Activated T-cell treated with anti-CD3 and anti-CD28 coated beads for 48 hours (primary cell): Measurements from ENCODE around the gene ARHGAP23.

Experiments
- DNase-seq: peaks from one replicate; pipeline ENCODE4 v3.0.0-alpha.2; 2020; ENCODE audit warnings: low read depth

Gene ARHGAP23

DNA sequence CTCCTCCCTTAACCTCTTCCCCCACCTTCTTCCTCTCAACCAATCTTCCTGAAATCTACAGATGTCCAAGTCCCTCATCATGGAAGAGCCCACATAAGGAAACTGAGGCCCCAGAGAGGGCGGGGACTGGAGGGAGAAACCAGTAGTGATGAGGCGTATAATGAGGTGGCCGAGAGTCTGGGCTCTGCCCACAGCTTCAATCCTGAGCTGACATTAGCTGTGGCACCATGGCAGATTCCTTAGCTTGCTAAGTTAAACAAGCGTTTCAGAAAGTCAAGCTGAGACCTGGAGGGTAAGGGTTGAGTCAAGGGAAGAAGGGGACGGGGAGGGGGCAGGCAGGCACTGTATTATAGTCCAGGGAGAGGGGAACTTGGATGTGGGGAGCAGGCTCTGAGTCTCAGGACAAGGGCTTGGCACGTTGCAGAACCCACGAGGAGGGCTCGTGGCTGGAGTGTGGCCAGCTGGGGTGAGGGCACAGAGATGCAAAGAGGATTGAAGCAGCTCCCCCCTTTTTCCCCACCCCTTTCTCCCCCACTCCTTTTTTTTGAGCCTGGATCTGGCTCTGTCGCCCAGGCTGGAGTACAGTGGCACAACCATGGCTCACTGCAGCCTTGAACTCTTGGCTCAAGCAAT is 13.3 kb downstream of the ARHGAP23 start:
- DNase-seq, result no peak

DNA sequence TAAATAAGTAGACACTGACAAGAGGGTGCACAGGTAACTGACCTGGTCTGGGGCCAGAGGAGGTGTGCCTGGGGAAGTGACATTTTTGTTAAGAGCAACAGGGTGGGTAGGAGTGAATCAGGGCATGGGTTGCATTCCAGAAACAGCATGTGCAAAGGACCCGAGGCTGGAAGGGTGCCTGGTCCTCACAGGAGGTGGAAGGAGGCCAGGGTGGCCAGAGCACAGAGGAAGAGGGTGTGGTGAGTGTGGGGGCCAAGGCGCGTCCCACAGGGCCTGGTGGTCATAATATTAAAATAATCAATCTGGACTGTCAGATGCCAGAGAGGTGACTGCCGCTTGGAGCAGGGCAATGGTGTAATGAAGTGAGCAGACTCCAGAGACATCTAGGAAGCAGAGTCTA is 14.3 kb downstream of the ARHGAP23 start:
- no peak for DNase-seq

DNA sequence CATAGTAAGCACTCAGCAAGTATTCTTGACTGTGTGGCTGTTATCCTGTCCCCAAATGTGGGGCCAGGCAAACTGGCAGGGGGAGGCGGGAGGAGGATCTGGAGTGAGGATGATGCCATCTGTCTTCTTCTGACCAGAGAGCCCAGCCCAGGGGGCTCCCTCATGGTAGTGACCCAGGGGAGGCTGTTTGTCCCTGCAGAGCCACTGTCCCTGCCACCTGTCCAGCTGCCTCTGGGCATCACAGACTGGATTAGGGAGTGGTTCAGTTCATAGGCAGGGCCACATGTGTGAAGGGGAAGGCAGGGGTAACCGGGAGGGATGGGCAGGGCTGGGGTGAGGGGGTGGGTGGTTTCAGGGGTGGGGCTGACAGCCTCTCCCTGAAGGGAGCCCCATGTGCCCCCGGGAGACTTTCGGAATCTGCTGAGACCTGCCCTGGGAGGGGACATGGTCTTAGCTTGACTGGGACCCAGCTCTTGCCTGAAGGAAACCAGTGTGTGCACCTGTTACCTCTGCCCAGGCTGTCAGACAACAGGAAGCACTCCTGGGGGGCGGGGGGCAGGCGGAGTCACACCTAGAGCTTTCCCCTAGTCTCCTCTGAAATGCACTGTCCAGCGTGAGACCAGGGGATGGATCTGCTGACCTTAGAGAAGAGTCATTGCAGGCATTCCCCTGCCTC is 15.2 kb downstream of the ARHGAP23 start:
- no peak for DNase-seq

DNA sequence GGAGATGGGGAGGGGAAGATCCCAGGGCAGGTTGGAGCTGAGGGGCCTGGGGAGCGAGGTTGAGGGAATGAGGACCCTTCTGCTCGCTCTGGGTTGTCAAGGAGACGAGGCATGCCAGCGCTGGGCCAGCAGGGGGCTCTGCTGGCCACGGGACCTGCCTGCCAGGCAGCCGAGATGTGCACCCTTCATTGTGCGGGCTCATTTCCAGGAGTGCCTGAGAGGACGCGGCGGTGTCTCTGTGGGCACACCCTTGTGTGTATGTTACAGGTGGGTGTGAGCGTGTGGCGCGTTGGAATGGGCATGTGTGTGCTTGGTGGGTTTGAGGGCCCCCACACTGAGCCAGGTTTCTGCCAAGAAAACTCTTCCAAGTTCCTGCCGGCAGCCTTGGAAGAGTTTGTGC is 15.9 kb downstream of the ARHGAP23 start:
- peak; percentile 58 for DNase-seq

DNA sequence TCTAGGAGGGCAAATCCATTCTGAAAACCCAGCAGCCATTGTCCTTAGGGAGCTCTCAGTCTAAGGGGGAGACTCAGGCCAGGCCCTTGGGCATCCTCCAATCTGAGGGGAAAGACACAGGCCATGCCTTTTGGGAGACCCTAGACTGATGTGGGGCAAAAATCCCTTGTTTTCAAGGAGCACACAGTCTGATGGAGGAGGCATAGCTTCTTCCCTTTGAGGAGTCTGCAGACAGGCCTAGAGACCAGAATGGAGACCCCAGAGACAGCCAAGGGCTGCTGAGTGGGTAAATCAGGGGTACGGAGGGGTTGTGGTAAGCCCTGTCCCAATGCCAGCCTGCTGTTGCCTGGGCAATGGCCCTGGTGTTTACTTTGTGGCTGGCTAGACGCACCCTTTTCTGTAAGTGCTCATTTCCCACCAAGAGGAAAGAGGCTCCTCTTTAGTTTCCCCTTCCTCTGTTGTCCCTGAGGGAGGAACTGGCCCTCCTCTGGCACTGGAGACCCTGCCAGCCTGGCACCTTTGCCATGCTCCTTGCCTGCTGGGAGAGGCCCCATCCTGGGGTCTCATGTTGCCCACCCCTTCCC is 19.3 kb downstream of the ARHGAP23 start:
- no peak for DNase-seq

DNA sequence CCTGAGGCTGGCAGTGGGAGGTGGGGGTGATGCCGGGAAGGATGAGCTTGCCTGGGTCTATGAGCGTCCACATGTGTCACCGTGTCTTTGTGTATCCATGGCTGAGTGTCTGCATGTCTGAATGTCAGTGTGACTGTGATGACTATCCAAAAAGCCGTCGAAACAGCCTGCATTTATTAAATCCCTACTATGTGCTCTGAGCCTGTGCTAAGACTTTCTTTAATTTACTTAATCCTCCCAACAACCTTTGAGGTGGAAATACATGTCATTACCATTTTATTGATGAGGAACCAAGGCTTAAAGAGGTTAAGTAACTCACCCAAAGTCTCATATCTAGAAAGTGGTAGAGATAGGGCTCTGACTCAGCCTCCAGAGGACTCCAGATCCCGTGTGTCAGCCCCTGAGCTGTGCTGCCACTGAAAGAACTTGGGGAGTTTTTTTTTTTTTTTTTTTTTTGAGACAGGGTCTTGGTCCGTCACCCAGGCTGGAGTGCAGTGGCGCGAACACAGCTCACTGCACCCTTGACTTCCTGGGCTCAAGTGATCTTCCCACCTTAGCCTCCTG is 20.0 kb downstream of the ARHGAP23 start:
- no peak for DNase-seq

DNA sequence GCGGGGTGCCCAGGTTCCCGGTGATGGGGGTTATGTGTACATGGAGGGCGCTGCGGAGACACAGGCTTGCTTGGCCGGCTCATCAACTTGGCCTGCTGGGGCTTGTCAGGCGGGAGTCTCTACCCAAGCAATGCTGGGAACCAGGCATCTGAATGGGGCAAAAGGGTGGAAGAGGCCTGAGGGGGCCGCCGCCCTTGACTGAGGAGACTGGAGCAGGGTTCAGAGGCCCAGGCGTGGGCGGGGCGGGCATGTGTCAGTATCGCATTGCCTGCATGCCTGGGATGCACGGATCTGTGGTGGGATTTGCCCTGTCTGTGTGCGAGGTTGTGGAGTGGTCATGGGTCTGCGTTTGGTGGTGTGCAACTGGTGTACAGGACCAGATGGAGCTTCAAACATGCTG is 21.1 kb downstream of the ARHGAP23 start:
- no peak for DNase-seq

DNA sequence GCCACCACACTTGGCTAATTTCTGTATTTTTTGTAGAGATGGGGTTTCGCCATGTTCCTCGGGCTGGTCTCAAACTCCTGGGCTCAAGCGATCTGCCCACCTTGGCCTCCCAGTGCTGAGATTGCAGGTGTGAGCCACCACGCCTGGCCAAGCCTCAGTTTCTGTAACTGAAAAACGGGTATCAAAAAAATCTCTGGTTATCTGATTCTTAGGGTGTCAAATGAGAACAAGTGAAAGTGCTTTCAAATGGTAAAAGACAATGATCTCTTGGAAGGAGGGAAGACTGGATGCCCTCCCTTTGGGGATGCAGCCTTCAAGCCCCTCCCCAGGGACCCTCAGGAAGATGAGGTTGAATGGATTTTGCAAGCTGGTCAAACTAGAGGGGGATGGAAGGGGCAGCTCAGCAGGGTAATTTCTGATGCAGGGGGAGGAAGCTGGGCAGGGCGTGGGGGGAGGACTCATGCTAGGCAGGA is 22.3 kb downstream of the ARHGAP23 start:
- no peak for DNase-seq

DNA sequence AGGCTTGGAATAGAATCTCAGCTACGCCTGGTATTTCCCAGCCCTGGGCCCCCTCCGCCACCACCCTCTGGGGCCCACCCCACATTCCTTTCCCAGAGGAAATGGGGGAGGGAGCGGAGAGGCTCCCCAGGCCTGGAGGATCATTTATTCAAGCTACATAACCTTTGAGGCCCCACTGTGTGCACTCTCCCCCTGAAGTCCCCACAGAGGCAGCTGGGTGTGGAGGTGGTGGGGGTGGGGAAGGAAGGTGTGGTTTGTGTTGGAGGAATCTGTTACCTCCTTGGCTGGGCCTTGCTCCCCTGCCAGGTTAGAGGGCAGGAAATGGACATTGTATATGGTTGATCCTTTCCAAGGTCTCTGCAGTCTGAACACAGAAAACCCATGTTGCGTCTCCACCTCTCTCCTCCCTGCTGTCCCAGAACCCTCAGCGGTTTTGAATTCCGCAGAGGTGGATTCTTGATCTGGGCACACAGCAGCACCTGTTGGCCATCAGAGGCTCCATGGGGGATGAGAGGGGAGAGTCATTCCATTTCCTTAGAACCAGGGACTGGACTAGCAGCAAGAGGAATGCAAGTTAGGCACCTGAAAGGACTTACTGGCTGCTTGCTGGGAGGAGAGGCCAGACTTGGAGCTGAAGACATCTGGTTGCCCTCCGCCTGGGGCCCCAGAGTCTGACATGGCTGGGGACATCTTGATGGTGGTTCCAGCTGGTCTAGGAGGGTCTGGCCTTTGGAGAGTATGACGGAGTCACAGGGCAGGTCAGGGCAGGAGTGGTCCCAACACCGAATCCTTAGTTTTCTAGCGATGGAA is 23.0 kb downstream of the ARHGAP23 start:
- DNase-seq, result no peak

DNA sequence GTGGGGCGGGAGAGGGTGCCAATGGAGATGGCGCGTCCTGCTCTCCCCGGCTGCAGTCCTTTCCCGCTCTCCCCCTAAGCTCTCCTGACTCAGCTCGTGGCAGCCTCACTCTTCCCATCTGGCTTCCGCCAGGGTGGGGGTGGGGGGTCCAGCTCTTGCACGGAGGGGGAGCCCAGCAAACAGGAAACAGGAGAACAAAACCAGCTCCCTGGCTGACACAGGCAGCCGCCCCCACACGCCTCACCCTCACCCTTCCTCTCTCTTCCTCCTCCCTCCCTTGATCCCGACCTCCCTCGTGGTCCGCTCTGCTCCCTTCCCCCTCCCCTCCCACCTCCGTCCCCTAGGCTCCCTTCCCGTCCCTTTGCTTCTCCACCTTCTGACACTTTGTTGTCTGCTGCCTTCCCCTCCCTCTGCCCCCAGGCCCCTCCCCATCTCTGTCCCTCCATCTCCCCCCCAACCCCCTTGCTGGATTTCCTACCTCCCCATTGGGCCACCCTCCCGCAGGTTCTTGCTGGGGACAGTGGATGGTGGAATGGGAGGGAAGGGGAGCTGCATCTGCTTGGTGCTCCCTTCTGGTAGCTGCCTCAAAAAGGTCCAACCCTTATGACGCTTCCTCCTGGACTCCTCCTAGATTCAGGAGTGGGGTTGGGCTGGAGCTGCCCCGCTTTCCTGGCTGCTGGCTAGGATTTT is 23.7 kb downstream of the ARHGAP23 start:
- DNase-seq, result no peak

DNA sequence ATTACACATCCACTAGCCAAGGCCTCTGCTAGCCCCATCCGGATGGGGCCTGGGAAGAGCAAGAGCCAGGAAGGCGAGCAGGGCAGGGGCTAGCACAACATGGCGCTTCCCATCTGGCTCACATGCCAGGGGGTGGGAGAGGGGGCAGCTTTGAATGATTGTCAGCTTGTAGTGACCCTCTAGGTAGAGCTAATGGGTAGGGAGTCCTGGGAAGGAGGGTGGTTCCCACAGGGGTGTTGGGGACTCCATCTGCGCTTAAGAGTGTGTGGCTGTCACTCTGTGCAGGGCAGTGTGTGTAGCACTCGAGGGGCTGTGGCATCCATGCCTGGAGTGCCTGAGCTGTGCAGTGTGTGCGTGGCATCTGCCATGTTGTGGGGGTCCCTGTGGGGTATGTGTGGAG is 24.5 kb downstream of the ARHGAP23 start:
- no peak for DNase-seq

DNA sequence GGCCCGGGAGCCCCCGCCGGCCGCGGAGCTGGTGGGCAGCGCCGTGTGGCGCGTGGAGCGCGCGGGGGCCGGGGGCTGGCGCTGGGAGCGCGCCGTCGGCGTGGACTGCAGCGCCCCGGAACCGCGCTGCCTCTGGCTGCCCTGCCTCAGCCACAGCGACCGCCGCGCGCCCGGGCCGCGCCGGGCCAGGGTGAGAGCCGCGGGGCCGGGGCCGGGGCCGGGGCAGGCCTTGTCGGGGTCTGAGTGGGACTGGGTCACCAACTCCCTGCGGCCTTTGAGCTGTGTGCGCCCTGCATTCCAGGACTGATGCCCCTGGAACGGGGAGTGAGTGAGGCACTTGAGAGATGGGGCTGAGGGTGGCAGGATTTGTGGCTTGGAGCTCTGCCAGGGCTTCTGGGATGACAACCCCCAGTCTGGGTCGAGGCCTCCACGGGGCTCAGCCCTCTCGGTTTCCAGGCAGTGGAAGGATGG is 25.7 kb downstream of the ARHGAP23 start:
- DNase-seq, result no peak

DNA sequence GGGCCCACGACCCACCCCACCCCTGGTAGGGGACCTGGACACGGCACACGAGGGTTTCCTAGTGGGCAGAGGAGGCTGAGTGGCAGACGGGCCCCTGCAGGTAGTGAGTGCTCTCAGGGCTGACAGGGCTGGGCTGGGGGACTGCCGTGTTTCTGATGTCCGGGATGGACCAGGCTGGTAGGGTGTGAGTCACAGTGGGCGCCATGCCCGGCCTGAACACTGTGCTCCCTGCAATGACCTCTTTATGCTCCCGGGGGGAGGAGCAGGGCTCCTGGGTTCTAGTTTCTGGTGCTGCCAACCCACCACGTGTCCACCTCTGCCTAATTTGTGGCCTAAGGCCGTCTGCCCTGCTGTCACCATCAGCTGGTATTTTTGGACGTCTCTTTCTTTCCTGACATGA is 26.3 kb downstream of the ARHGAP23 start:
- no peak for DNase-seq

DNA sequence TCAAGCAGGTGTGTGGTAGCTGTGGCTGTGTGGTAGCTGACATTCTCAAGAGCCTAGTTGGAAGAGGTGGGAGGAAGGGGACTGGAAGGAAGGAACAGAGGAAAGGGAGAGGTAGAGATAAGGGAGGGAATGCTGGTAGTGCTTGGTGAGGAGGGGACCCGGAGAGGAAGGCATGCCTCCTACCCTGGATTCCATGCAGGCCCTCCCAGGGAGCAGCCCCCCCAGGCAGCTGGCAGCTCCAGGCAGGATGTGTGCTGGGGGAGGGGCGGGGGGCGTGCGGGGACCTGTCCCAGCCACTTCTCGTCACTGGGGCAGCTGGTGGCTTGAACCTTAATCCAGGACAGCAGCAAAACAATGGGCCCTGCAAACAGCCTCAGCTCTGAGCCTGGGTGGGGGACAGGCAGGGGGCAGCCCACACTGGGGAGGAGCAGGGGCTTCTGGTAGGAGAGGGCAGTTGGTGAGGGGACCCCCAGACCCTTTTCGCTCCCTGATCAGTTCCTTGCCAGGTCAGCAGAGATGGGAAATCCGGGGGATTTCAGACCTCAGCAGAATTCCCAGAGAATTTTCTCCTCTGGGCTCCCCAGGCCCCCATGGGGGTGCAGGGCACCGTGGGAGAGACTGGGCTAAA is 27.1 kb downstream of the ARHGAP23 start:
- no peak for DNase-seq

DNA sequence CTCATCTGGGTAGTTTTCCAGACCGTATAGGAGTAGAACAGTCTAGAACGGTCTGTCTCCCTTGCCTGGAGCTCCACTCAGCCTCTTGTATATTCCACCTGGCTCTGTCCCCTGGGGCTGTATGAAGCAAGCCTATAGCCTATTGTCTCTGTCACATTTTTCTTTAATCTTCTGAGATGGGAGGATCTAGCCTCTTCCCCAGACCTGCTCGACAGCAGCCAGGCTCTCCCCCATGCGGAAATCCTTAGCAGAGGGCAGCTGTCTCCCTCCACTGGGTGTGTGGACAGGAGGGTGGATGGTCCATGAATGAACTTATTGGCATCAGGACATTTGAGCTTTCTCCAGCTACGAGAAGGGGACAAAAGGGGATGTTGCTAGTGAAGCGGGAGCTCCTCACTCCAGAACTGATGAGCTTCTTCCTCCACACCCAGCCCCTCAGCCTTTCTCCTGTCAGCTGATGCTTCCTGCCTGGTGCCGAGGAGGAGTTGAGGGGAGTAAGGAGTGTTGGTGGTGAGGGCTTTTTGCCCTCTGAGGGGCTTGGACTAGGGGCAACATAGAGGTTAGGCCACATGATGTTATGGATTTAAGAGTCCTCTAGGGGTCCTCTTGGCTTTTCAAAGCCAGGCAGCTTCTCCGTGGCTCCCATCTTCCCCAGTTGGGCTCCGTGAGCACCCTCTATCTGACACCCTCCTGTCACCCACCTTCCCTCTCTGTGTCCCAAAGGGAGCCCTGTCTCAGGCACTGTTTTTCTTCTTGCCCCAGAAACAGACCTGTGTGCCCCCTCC is 28.0 kb downstream of the ARHGAP23 start:
- no peak for DNase-seq

DNA sequence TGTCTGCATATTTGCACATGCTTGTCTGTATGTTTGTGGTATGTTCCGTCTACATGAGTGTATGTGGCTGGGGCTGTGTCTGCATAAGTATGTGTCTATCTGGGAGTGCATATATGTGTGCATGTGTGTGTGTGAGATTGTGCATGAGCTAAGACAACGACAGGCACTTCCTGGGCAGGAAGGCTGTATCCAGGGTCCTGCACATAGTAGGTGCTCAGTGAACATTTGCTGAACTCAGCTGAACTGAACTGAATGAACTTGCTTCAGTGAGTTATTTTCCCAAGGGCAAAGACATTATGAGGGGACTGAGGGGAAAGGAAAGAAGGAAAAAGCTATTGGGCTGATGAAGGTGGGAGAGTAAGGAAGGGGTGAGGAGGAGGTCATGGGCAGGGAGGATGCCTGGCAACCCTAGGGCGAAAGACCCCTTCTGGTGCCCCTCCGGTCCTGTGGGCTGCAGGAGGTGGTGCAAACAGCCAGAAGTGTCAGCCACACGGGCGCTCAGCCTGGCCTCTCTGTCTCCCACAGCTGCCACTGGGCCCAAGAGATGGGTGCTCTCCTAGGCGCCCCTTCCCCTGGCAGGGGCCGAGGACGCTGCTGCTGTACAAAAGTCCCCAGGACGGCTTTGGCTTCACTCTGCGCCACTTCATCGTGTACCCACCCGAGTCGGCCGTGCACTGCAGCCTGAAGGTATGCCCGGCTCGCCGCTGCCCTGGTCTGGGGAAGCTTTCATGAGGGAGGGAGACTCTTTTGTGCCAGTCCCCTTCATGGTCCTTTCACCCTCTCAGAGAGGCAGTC is 29.5 kb downstream of the ARHGAP23 start:
- no peak for DNase-seq

DNA sequence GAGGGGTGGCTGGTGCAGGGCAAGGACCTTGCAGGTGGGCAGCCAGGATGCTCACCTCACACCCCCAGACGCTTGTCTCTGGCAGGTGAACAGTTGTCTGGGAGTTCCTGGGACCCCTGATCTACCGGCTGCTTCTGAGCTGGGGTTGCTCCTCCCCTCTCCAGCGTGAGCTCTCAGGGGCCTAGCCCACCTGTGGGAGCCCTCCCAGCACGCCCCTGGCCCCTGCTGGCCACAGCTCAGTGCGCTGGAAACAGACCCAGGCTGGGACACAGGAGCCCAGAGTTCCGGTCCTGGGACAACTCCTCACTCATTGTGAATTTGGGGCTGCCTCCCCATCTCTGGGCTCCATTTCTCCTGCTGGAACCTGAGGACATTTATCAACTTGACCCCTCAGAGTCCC is 30.3 kb downstream of the ARHGAP23 start:
- no peak for DNase-seq

DNA sequence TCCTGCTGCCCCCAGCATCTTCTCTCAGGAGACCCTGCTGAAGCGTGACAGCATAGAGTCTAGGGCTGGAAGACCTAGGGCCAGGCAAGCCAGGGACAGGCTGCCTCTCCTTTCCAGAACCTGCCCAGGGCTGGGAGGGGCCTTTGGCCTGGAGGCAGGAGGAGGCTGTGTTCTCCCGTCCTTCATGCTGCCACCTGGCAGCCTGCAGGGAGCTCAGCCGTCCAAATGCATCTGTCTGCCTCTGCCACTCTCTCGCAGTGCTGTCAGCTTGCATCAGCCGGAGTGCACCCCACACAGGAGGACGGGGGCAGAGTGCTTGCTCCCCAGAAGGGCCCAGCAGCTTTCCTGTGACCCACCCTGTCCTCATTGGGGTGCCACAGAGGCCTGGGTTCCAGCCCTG is 31.3 kb downstream of the ARHGAP23 start:
- DNase-seq, result no peak

DNA sequence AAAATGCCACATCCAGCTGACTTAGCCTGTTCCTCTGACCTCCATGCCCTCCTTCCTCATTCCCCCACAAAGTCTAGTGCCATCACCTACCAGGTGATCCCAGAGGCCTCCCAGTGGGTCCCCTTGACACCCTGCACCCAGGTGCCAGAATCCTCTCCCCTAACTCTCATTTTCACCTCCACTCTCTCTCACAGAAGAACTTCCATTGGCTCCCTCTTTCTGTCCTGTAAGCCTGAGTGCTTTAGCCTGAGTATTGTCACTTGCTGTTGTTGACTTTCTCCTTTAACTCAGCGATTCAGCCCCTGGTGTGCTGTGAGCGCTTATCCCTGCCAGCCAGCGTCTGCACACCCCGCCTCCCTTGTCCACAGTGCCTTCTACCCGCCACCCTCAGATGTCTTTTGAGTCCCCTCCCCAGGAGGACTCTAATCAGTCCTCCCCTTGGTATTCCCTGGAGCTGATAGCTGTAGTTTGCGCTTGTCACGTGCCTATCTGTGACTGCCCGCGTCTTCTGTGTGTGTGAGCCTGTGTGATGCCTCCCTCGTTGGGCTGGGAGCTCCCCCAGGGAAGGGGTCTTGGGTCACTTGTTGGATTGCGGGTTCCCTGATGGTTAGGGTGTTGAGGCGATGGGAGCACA is 31.9 kb downstream of the ARHGAP23 start:
- no peak for DNase-seq
